GM23248 (cell line): Measurements from ENCODE around the gene ARL6IP4. TPM values are rescaled to one million over a fixed set of nuclear protein-coding genes. Genes with fewer than 3 reads are reported as not detected.
A peak's percentile ranks its signal among the peaks of the same experiment; 100 is the strongest.

Source experiments
- DNase-seq: peaks from one replicate; pipeline ENCODE4 v3.0.0-alpha.2; 2015
- H2AFZ ChIP-seq: fragments of 200-600 bp; sonication (generic); 2 replicates; pipeline ENCODE4 v1.6.1; 2016; ENCODE audit warnings: antibody characterized with exemption
- H3F3A ChIP-seq: fragments of 200-600 bp; sonication (generic); 2 replicates; pipeline ENCODE4 v1.6.1; 2016; ENCODE audit warnings: mild to moderate bottlenecking, antibody characterized with exemption, mixed run types; ENCODE audit not compliant: insufficient read depth
- H3K27ac ChIP-seq: fragments of 200-600 bp; sonication (generic); 2 replicates; pipeline ENCODE4 v1.5.1; 2016; ENCODE audit warnings: mild to moderate bottlenecking
- H3K27me3 ChIP-seq: fragments of 200-600 bp; sonication (generic); replicated peaks from 2 replicates; pipeline ENCODE4 v1.6.1; 2016; ENCODE audit warnings: mild to moderate bottlenecking; ENCODE audit not compliant: insufficient read depth
- H3K36me3 ChIP-seq: fragments of 200-600 bp; sonication (generic); 2 replicates; pipeline ENCODE4 v1.6.1; 2016; ENCODE audit warnings: low read depth, mild to moderate bottlenecking
- H3K4me1 ChIP-seq: fragments of 200-600 bp; sonication (generic); 2 replicates; pipeline ENCODE4 v1.6.1; 2016; ENCODE audit warnings: mild to moderate bottlenecking; ENCODE audit not compliant: insufficient read depth
- H3K4me2 ChIP-seq: fragments of 200-600 bp; sonication (generic); one replicate; pipeline ENCODE4 v1.6.1; 2016; ENCODE audit warnings: mild to moderate bottlenecking; ENCODE audit not compliant: unreplicated experiment
- H3K4me3 ChIP-seq: fragments of 200-600 bp; sonication (generic); 2 replicates; pipeline ENCODE4 v1.5.1; 2016; ENCODE audit warnings: mild to moderate bottlenecking
- H3K79me2 ChIP-seq: fragments of 200-600 bp; sonication (generic); 2 replicates; pipeline ENCODE4 v1.6.1; 2016; ENCODE audit warnings: mild to moderate bottlenecking; ENCODE audit not compliant: insufficient read depth
- H3K9ac ChIP-seq: fragments of 200-600 bp; sonication (generic); 2 replicates; pipeline ENCODE4 v1.6.1; 2016; ENCODE audit warnings: mild to moderate bottlenecking
- H3K9me2 ChIP-seq: fragments of 200-600 bp; sonication (generic); 2 replicates; pipeline ENCODE4 v1.6.1; 2016; ENCODE audit warnings: mixed run types, mild to moderate bottlenecking, moderate library complexity; ENCODE audit not compliant: insufficient read depth
- H3K9me3 ChIP-seq: fragments of 200-600 bp; sonication (generic); one replicate; pipeline ENCODE4 v1.6.1; 2017; ENCODE audit warnings: low read depth
- H4K20me1 ChIP-seq: fragments of 200-600 bp; sonication (generic); 2 replicates; pipeline ENCODE4 v1.6.0; 2016; ENCODE audit not compliant: insufficient read depth
- EZH2 ChIP-seq: fragments of 200-600 bp; sonication (generic); IDR thresholded peaks from 2 replicates; pipeline ENCODE4 v1.6.1; 2018; ENCODE audit warnings: antibody characterized with exemption, mild to moderate bottlenecking; ENCODE audit not compliant: insufficient read depth, poor library complexity, severe bottlenecking
- EZH2phosphoT487 ChIP-seq: fragments of 200-600 bp; sonication (generic); IDR thresholded peaks from 2 replicates; pipeline ENCODE4 v1.6.1; 2018; ENCODE audit warnings: antibody characterized with exemption, moderate library complexity, mild to moderate bottlenecking, low read depth; ENCODE audit not compliant: insufficient read depth
- WGBS, 2 experiments: methylation state at CpG; one replicate each; pipeline ENCODE4 v1.1.6; 2015 to 2017; ENCODE audit warnings: low lambda C conversion rate in 2 of 2, low coverage in 1 of 2; ENCODE audit errors: missing lambda C conversion rate in 2 of 2; 5-methylcytosine and 5-hydroxymethylcytosine counted together
- in situ Hi-C: fragments of 300-500 bp; cut with MboI; formaldehyde crosslinking; loops from 2 replicates; pipeline ENCODE4 v1.15.0; 2020
- polyA plus RNA-seq: library from polyadenylated mRNA; unstranded; fragments of >200 nt; fragmentation: Nextera tagmentation; extraction: Ambion mirVana; gene quantifications from 2 replicates; pipeline ENCODE4 v1.2.1, GENCODE V29; 2016
- total RNA-seq: library from RNA; depleted of rRNA; stranded (reverse); fragments of >200 nt; shearing (Covaris generic); gene quantifications from 2 replicates; pipeline ENCODE4 v1.2.3, GENCODE V29; 2014

ARL6IP4 gene
- total and polyA plus RNA-seq, 2 experiments from 2014 or later = 150 to 259 TPM

DNA sequence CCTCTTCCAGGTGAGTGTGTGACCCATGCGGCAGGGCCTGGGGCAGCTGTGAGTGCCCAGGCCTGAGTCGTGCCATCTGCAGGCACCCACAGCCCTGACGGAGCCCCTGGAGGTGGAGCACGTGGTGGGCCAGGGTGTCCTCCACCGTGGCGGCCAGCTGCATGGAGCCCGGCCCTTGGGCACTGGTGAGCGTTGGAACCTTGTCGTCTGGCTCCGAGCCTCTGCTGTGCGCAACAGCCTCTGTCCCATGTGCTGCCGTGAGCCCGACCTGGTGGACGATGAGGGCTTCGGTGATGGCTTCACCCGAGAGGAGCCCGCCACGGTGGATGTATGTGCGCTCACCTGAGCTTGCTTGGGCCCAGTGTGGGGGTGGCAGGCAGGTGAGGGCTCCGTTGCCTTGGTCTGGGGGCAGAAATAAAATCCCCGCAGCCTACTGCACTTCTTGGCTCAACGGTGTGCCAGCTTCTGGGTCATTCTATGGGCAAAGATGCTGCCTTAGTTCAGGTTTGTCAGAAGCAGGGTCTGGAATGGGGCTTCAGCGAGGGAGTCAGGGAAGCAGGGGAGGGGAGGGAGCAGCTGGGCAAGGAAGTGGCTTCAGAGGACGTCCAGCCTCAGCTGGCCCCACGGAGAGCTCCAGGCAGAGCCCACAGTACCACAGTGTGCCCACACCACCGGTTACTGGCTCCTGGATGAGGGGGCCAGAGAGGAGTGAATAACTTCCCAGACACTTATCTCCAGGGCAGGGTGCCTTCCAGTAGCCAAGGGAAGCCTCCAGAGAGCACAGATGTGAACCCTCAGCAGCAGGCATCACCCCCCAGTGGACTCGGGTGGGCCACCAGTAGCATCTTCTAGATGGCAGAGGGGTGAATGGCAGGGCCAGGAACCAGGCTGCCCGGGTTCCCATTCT is 1.2 kb upstream of the ARL6IP4 start:
- in situ Hi-C loops = no loop called here

DNA sequence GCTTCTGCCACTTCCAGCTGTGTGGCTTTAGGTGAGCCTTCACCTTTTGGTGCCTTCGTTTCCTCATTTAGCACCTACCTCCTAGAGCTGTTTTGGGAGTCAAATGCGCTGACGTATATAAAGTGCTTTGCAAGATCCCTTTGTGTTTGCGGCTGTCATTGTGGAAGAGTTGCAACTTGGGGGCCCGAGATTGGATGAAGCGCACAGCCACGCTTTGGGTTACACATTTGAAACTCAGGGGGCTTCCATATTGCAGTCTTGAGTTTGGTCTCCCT is 636 bp upstream of the ARL6IP4 start:
- H2AFZ ChIP-seq = peak overlapping the region; percentile 77
- no peaks in the 10 kb centered on the region for H3K36me3 ChIP-seq
- in situ Hi-C loops = no loop called here
- H3K4me1 ChIP-seq = peaks cover 18% of the 10 kb centered on the region
- H3K27ac ChIP-seq = peak overlapping the region; percentile 61
- H3K27me3 ChIP-seq = no peaks in the 10 kb centered on the region
- peaks cover 77% of the 10 kb centered on the region for H3K79me2 ChIP-seq
- H3K4me2 ChIP-seq = peak overlapping the region; percentile 86
- no peaks in the 10 kb centered on the region for H3K9me2 ChIP-seq
- no peaks in the 10 kb centered on the region for H3K9me3 ChIP-seq
- no peaks in the 10 kb centered on the region for H4K20me1 ChIP-seq
- peak; percentile 38 for DNase-seq
- peak overlapping the region; percentile 95 for H3K4me3 ChIP-seq
- TF ChIP-seq EZH2 = no peak
- TF ChIP-seq EZH2phosphoT487 = no peak
- WGBS, 2 experiments = 16% methylated on average over 7 of the region's 7 CpGs
- H3K9ac ChIP-seq = peak overlapping the region; percentile 89
- H3F3A ChIP-seq = no peaks in the 10 kb centered on the region

More for the DNA sequence above, 1.2 kb upstream of the ARL6IP4 start:
- Histone ChIP-seq H3K4me2 (peak overlapping the region; percentile 86), H2AFZ (peak overlapping the region; percentile 77), H3K27me3 (no peaks in the 10 kb centered on the region), H3K4me3 (peak overlapping the region; percentile 95), H4K20me1 (no peaks in the 10 kb centered on the region), H3K9me3 (no peaks in the 10 kb centered on the region), H3K27ac (peak overlapping the region; percentile 61), H3K4me1 (peaks cover 18% of the 10 kb centered on the region), H3K9ac (peak overlapping the region; percentile 89), H3K9me2 (no peaks in the 10 kb centered on the region), H3K36me3 (no peaks in the 10 kb centered on the region), H3F3A (no peaks in the 10 kb centered on the region), H3K79me2 (peaks cover 77% of the 10 kb centered on the region)
- TF ChIP-seq EZH2 = no peak
- no peak for TF ChIP-seq EZH2phosphoT487
- no peak for DNase-seq
- WGBS, 2 experiments = 71 to 77% methylated on average over 24 to 26 of the region's 28 CpGs

- Histone ChIP-seq H3K9me2 (no peaks in the 10 kb centered on the region), H3K4me2 (peak overlapping the region; percentile 86), H3K36me3 (no peaks in the 10 kb centered on the region), H3F3A (no peaks in the 10 kb centered on the region), H3K9me3 (no peaks in the 10 kb centered on the region), H3K4me1 (peaks cover 15% of the 10 kb centered on the region), H3K27ac (peak overlapping the region; percentile 61), H3K79me2 (peaks cover 68% of the 10 kb centered on the region), H4K20me1 (no peaks in the 10 kb centered on the region), H2AFZ (peak overlapping the region; percentile 77), H3K4me3 (peak overlapping the region; percentile 95), H3K9ac (peak overlapping the region; percentile 89), H3K27me3 (no peaks in the 10 kb centered on the region)
- in situ Hi-C loops = no loop called here
- TF ChIP-seq EZH2 (no peak), EZH2phosphoT487 (no peak)
- 0 to 1% methylated on average over 39 to 40 of the region's 40 CpGs for WGBS, 2 experiments
- peak; percentile 61 for DNase-seq
Measured at GRCh38 chr12:122981036-122981471, 573 bp downstream of the ARL6IP4 start.

DNA sequence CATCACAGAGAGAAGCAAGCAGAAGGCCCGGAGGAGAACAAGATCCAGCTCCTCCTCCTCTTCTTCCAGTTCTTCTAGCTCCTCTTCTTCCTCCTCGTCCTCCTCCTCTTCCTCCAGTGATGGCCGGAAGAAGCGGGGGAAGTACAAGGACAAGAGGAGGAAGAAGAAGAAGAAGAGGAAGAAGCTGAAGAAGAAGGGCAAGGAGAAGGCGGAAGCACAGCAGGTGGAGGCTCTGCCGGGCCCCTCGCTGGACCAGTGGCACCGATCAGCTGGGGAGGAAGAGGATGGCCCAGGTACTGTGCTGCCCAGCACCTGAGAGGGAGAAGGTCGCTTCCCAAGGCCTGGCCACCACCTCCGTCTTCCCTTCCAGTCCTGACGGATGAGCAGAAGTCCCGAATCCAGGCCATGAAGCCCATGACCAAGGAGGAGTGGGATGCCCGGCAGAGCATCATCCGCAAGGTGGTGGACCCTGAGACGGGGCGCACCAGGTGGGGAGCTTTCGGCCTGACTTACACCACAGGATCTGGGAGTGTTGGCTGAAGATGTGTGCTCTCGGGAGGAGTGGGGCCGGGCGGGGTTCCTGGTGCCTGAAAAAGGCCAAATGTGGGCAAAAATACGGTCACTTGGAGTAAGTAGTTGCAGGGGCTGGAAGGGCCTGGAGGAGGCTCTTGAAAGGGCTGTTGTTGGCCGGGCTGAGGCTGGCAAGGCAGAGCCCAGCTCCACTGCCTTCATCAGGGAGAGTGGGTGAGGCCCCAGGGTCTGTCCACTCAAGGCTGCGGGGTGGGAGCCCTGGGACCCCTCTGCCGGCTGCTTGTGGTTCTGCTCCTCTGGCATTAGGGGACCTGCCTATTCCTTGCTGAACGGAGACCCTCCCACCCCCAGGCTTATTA is 1.4 kb downstream of the ARL6IP4 start:
- Histone ChIP-seq H4K20me1 (no peaks in the 10 kb centered on the region), H3K4me2 (peak overlapping the region; percentile 86), H2AFZ (no peak overlapping the region), H3K79me2 (peaks cover 60% of the 10 kb centered on the region), H3K9ac (peak overlapping the region; percentile 89), H3K27ac (peak overlapping the region; percentile 61; the same call in 1 of the 2 replicates), H3K4me1 (peaks cover 11% of the 10 kb centered on the region; the same call in 1 of the 2 replicates), H3K27me3 (no peaks in the 10 kb centered on the region), H3K36me3 (no peaks in the 10 kb centered on the region), H3F3A (no peaks in the 10 kb centered on the region), H3K9me3 (no peaks in the 10 kb centered on the region), H3K9me2 (no peaks in the 10 kb centered on the region), H3K4me3 (peak overlapping the region; percentile 95)
- DNase-seq = peak; percentile 24
- 56 to 58% methylated on average over 25 of the region's 25 CpGs for WGBS, 2 experiments
- TF ChIP-seq EZH2phosphoT487 (no peak), EZH2 (no peak)
- in situ Hi-C loops = no loop called here
